ENCODE data around the gene JAK1.

- no peak for TF ChIP-seq POLR2AphosphoS5 (IDR thresholded peaks at IDR 0.05; ENCODE audit: low read depth, low read length)
- TF ChIP-seq POLR2A (IDR thresholded peaks at IDR 0.05; ENCODE audit: low read depth, low read length): no peak
- no peak for TF ChIP-seq TAF1 (IDR thresholded peaks at IDR 0.05; ENCODE audit: low read depth, low read length)
These were observed 90.7 kb downstream of the JAK1 start for GRCh38 chr1:64875606-64876005.

Measured in GM12891 (cell line).